K562 (cell line): ENCODE data around the gene KCNC4. TPM values are rescaled to one million over a fixed set of nuclear protein-coding genes. Genes with fewer than 3 reads are reported as not detected.

Experiments
- ATAC-seq: fragments of 200-7000 bp; cut with Tn5 transposase; 3 replicates; pipeline ENCODE4 v1.9.1; 2020; ENCODE audit warnings: moderate library complexity
- BruUV-seq: library from RNA; stranded (reverse); fragments of 400-500 nt; replicated peaks from 2 replicates; lab custom pipeline; 2021; lab: Mats Ljungman, UMichigan
- CTCF ChIA-PET: fragments of 300-600 bp; formaldehyde crosslinking; extraction: SDS; loops from one replicate; lab custom pipeline; 2021; ENCODE audit warnings: low intra/inter-chr PET ratio; lab: Yijun Ruan, JAX
- POLR2A ChIA-PET: fragments of 300-600, 350-650 bp; sonication (Branson Sonifier 250); formaldehyde crosslinking; extraction: SDS; loops from one replicate; lab custom pipeline; 2021; ENCODE audit warnings: antibody characterized with exemption, inconsistent platforms; lab: Yijun Ruan, JAX
- DNase-seq, 4 experiments: peaks; one replicate each; pipeline versions ENCODE4 v3.0.0 to v3.0.0-alpha.2; 2011 to 2018; ENCODE audit warnings: low spot score in 3 of 4, mixed read lengths in 3 of 4; ENCODE audit errors: extremely low read depth in 1 of 4
- FAIRE-seq: peaks from 2 replicates; lab custom pipeline; 2011; peaks lifted over from hg19 to GRCh38; lab: Jason Lieb, UNC
- H2AFZ ChIP-seq: 2 replicates; pipeline ENCODE4 v1.6.0; 2011; ENCODE audit warnings: low read depth, low read length, control low read depth, inconsistent platforms
- H3K27ac ChIP-seq: fragments of 200-600 bp; 3 replicates; pipeline ENCODE4 v1.8.0; 2011; ENCODE audit warnings: low read depth, mild to moderate bottlenecking, control low read depth, inconsistent platforms, low read length, moderate library complexity, mixed read lengths; ENCODE audit errors: extremely low read depth
- H3K27me3 ChIP-seq, 2 experiments: fragments of 300-600 bp in 1 of 2; 2 replicates in 1 of 2; 3 replicates in 1 of 2; pipeline versions ENCODE4 v1.6.0 to v1.8.0; 2011; ENCODE audit warnings: inconsistent platforms in 2 of 2, low read length in 2 of 2, mild to moderate bottlenecking in 1 of 2, mixed read lengths in 1 of 2, moderate library complexity in 1 of 2; ENCODE audit not compliant: control insufficient read depth in 2 of 2, insufficient read depth in 2 of 2
- H3K36me3 ChIP-seq: fragments of 300-600 bp; 3 replicates; pipeline ENCODE4 v1.8.0; 2011; ENCODE audit warnings: mild to moderate bottlenecking, low read length, inconsistent platforms; ENCODE audit not compliant: control insufficient read depth, insufficient read depth
- H3K4me1 ChIP-seq, 2 experiments: fragments of 200-600 bp in 1 of 2; replicated peaks in 1 of 2; 2 replicates in 1 of 2; 3 replicates in 1 of 2; pipeline versions ENCODE4 v1.5.1 to v1.8.0; 2011; ENCODE audit warnings: inconsistent platforms in 2 of 2, low read length in 2 of 2, mild to moderate bottlenecking in 1 of 2, mixed read lengths in 1 of 2, moderate library complexity in 1 of 2; ENCODE audit not compliant: control insufficient read depth in 2 of 2, insufficient read depth in 2 of 2
- H3K4me2 ChIP-seq: 2 replicates; pipeline ENCODE4 v1.6.1; 2011; ENCODE audit warnings: low read length, control low read depth, inconsistent platforms, mixed read lengths; ENCODE audit not compliant: insufficient read depth
- H3K4me3 ChIP-seq: fragments of 200-600 bp; sonication (generic), shearing (Covaris generic); 2 replicates; pipeline ENCODE4 v1.5.1; 2016; ENCODE audit warnings: control low read depth, inconsistent platforms
- H3K79me2 ChIP-seq: fragments of 200-600 bp; 3 replicates; pipeline ENCODE4 v1.8.0; 2011; ENCODE audit warnings: low read length, inconsistent platforms; ENCODE audit not compliant: control insufficient read depth, insufficient read depth
- H3K9ac ChIP-seq, 2 experiments: 2 replicates each; pipeline versions ENCODE4 v1.6.0 to v1.6.1; 2011; ENCODE audit warnings: low read depth in 2 of 2, low read length in 2 of 2, control low read depth in 1 of 2, inconsistent platforms in 1 of 2, mild to moderate bottlenecking in 1 of 2, mixed read lengths in 1 of 2; ENCODE audit not compliant: insufficient read depth in 1 of 2
- H3K9me1 ChIP-seq: one replicate; pipeline ENCODE4 v1.6.0; 2011; ENCODE audit warnings: inconsistent platforms, mild to moderate bottlenecking, low read length, moderate library complexity; ENCODE audit not compliant: control insufficient read depth, insufficient read depth
- H3K9me3 ChIP-seq: replicated peaks from 2 replicates; pipeline ENCODE4 v1.5.1; 2011; ENCODE audit warnings: low read depth, low read length, inconsistent platforms; ENCODE audit not compliant: control insufficient read depth, insufficient read depth
- H4K20me1 ChIP-seq: replicated peaks from 2 replicates; pipeline ENCODE4 v1.6.1; 2011; ENCODE audit warnings: low read length, inconsistent platforms, mixed read lengths; ENCODE audit not compliant: control insufficient read depth, insufficient read depth
- CBX2 ChIP-seq: fragments of 200-600 bp; sonication (generic); IDR thresholded peaks from one replicate; pipeline ENCODE4 v1.6.1; 2012; ENCODE audit warnings: mild to moderate bottlenecking, low read length, inconsistent platforms; ENCODE audit not compliant: insufficient read depth, poor library complexity, severe bottlenecking
- CREB1 ChIP-seq, 2 experiments: sonication (generic) in 1 of 2; formaldehyde crosslinking in 1 of 2; IDR thresholded peaks; 2 replicates each; pipeline versions ENCODE4 v1.6.1 to v1.8.0; 2012 to 2022; ENCODE audit warnings: inconsistent platforms in 1 of 2, mild to moderate bottlenecking in 1 of 2, missing genetic modification reagents in 1 of 2, moderate library complexity in 1 of 2
- HDAC2 ChIP-seq: fragments of 450-650 bp; IDR thresholded peaks from 2 replicates; pipeline ENCODE4 v1.6.1; 2016; ENCODE audit warnings: mild to moderate bottlenecking
- RFX1 ChIP-seq: fragments of 450-650 bp; IDR thresholded peaks from 2 replicates; pipeline ENCODE4 v1.6.1; 2016; ENCODE audit warnings: mild to moderate bottlenecking, moderate library complexity
- SNIP1 ChIP-seq: fragments of 450-650 bp; IDR thresholded peaks from 2 replicates; pipeline ENCODE4 v1.7.1; 2017; ENCODE audit warnings: low read depth, mild to moderate bottlenecking
- TEAD2 ChIP-seq: fragments of 450-650 bp; IDR thresholded peaks from 2 replicates; pipeline ENCODE4 v1.6.1; 2016; ENCODE audit warnings: missing genetic modification characterization, control low read depth, missing compliant biosample characterization
- TRIM24 ChIP-seq, 2 experiments: fragments of 450-650 bp; IDR thresholded peaks; 2 replicates each; pipeline ENCODE4 v1.6.1; 2016
- YY1 ChIP-seq, 3 experiments: IDR thresholded peaks; 2 replicates each; pipeline ENCODE4 v1.6.1; 2011; ENCODE audit warnings: low read length in 2 of 3, mild to moderate bottlenecking in 2 of 3, moderate library complexity in 2 of 3, borderline replicate concordance in 1 of 3, control low read depth in 1 of 3, low read depth in 1 of 3; ENCODE audit not compliant: insufficient read depth in 3 of 3, insufficient replicate concordance in 2 of 3, control insufficient read depth in 1 of 3, insufficient read length in 1 of 3; ENCODE audit errors: extremely low read depth in 1 of 3
- ZBTB5 ChIP-seq: fragments of 450-650 bp; IDR thresholded peaks from 2 replicates; pipeline ENCODE4 v1.6.1; 2017; ENCODE audit warnings: antibody characterized with exemption
- ZNF224 ChIP-seq: sonication (generic); formaldehyde crosslinking; IDR thresholded peaks from 2 replicates; pipeline ENCODE4 v1.8.0; 2022; ENCODE audit warnings: mild to moderate bottlenecking, missing genetic modification reagents
- ZNF24 ChIP-seq: fragments of 450-650 bp; IDR thresholded peaks from 2 replicates; pipeline ENCODE4 v1.6.1; 2016
- ZNF589 ChIP-seq: fragments of 200-800 bp; sonication (Bioruptor generic); IDR thresholded peaks from 2 replicates; pipeline ENCODE4 v1.6.1; 2016; ENCODE audit warnings: low read depth, missing genetic modification characterization, missing compliant biosample characterization
- WGBS: fragments of 100-300 bp; shearing (Covaris generic); methylation state at CpG from one replicate; pipeline ENCODE4 v1.1.6; 2016; ENCODE audit warnings: low coverage, mixed read lengths; ENCODE audit not compliant: insufficient coverage; ENCODE audit errors: missing lambda C conversion rate; 5-methylcytosine and 5-hydroxymethylcytosine counted together
- in situ Hi-C: fragments of 300-500 bp; cut with MboI; formaldehyde crosslinking; loops from 4 replicates; pipeline ENCODE4 v1.15.0; 2018; ENCODE audit warnings: inconsistent platforms, mixed read lengths
- intact Hi-C: fragments of 100-400 bp; cut with micrococcal nuclease; formaldehyde crosslinking; loops from 2 replicates; pipeline ENCODE4 v1.14.2; 2022
- polyA plus RNA-seq, 8 experiments: library from polyadenylated mRNA; depleted of rRNA in 4 of 8; stranded (reverse) in 5 of 8; unstranded in 3 of 8; fragments of >200 nt; fragmentation: Nextera tagmentation in 2 of 8; fragmentation: Illumina TruSeq in 1 of 8; extraction: Ambion mirVana in 2 of 8; extraction: Trizol in 1 of 8; gene quantifications; 2 replicates each; pipeline versions ENCODE4 v1.2.1 to v1.2.3, GENCODE V29; 2011 to 2014; ENCODE audit warnings: inconsistent platforms in 1 of 8, missing spikeins in 1 of 8
- total RNA-seq, 7 experiments: library from RNA; depleted of rRNA in 6 of 7; stranded (reverse); fragments of >200 nt in 6 of 7; fragmentation: Illumina TruSeq in 2 of 7; extraction: Trizol in 2 of 7; gene quantifications; 2 replicates each; pipeline versions ENCODE4 v1.2.1 to v1.2.3, GENCODE V29; 2011 to 2021; ENCODE audit warnings: low replicate concordance in 1 of 7

The KCNC4 gene
- total and polyA plus RNA-seq, 9 of the 15 experiments (the other 6 are each of a cell fraction or from before 2014, with no cell fraction given): 0.07 to 1.8 (median 0.73) TPM

- TF ChIP-seq SNIP1 (no peak), ZNF224 (CRISPR knock-in tag) (no peak), ZNF24 (no peak), YY1 (IDR thresholded peaks at IDR 0.05; ENCODE audit: borderline replicate concordance in 1 of 3, control insufficient read depth in 1 of 3, extremely low read depth in 1 of 3, insufficient read depth in 3 of 3, insufficient read length in 1 of 3, insufficient replicate concordance in 2 of 3, low read depth in 1 of 3, low read length in 2 of 3) (peak in 1 of 3 experiments; percentile 60)
Observed at GRCh38 chr1:110203021-110203661, 7.0 kb upstream of the KCNC4 start (continued).

- Histone ChIP-seq H4K20me1 (peaks cover 10% of the 10 kb centered on the region; the same call in 1 of the 2 replicates), H3K27me3 (peaks cover 0 to 28% of the 10 kb centered on the region in 2 experiments; a peak in 2 of 5 replicates), H3K27ac (no peak overlapping the region), H3K4me2 (no peak overlapping the region), H3K4me3 (no peak overlapping the region), H3K79me2 (no peaks in the 10 kb centered on the region), H3K9me3 (no peaks in the 10 kb centered on the region), H3K4me1 (peaks cover 0 to 8% of the 10 kb centered on the region in 2 experiments; a peak in 3 of 5 replicates), H3K9ac (no peak overlapping the region), H3K9me1 (peaks cover 2% of the 10 kb centered on the region), H2AFZ (no peak overlapping the region), H3K36me3 (no peaks in the 10 kb centered on the region)
- FAIRE-seq (no peak), DNase-seq (no peak), ATAC-seq (no peak)
- in situ Hi-C loops: no loop called here
- intact Hi-C loops: no loop called here
- no peak for TF ChIP-seq CREB1 (IDR thresholded peaks at IDR 0.05)
- no peak for TF ChIP-seq CREB1 (CRISPR knock-in tag; IDR thresholded peaks at IDR 0.05)
- no peak for TF ChIP-seq ZNF589 (CRISPR knock-in tag)
- TF ChIP-seq CBX2: no peak
- TF ChIP-seq TRIM24 (IDR thresholded peaks at IDR 0.05): no peak
- TF ChIP-seq ZBTB5: no peak
- TF ChIP-seq HDAC2: no peak
- TF ChIP-seq TEAD2 (tag): no peak
- no peak for TF ChIP-seq RFX1
- no TSS peak for BruUV-seq
- 3% methylated on average over 4 of the region's 4 CpGs for WGBS
- ChIA-PET CTCF (interaction anchor here (0.9 to 5.3 kb wide), 2 partner anchors 254 to 256 kb away, joined by 3 to 58 read pairs; no protein-coding TSS in a partner anchor), POLR2A (no interaction called here)
Observed at GRCh38 chr1:110205156-110205555, 5.0 kb upstream of the KCNC4 start.
